Mononuclear cell (primary cell): ENCODE measurements around the gene GPN2. TPM values are rescaled to one million over a fixed set of nuclear protein-coding genes. Genes with fewer than 3 reads are reported as not detected.
"Not testable (repeated sequence)": the region's sequence is repeated elsewhere in the genome, so short reads cannot be mapped to it uniquely, and the experiment has no call there.

Experiments used
- H3K27me3 ChIP-seq: 2 replicates; pipeline ENCODE4 v1.6.0; 2011; ENCODE audit warnings: low read length, control low read depth; ENCODE audit not compliant: insufficient read depth
- H3K4me1 ChIP-seq: 2 replicates; pipeline ENCODE4 v1.5.1; 2011; ENCODE audit warnings: mild to moderate bottlenecking, low read length, control low read depth; ENCODE audit not compliant: insufficient read depth
- H3K4me3 ChIP-seq: 2 replicates; pipeline ENCODE4 v1.5.1; 2011; ENCODE audit warnings: mild to moderate bottlenecking, low read length, moderate library complexity
- H3K9me3 ChIP-seq: 2 replicates; pipeline ENCODE4 v1.5.1; 2011; ENCODE audit warnings: low read depth, mild to moderate bottlenecking, control low read depth, low read length
- total RNA-seq: library from RNA; depleted of rRNA; stranded (reverse); fragments of >200 nt; gene quantifications from one replicate; pipeline ENCODE4 v1.2.3, GENCODE V29; 2012

The GPN2 gene
- total RNA-seq, 1 donor = 11.1 TPM

- Histone ChIP-seq H3K4me3 (no peak overlapping the region), H3K9me3 (no peaks in the 10 kb centered on the region)
Observed at GRCh38 chr1:26879793-26880192, 10.3 kb downstream of the GPN2 start.

GRCh38 chr1:26877326-26877725 lies 12.8 kb downstream of the GPN2 start:
- Histone ChIP-seq H3K4me3 (no peak overlapping the region), H3K9me3 (no peaks in the 10 kb centered on the region)

More at GRCh38 chr1:26879793-26880192, 10.3 kb downstream of the GPN2 start:
- Histone ChIP-seq H3K27me3 (no peaks in the 10 kb centered on the region), H3K4me1 (no peaks in the 10 kb centered on the region)

GRCh38 chr1:26874896-26875295 lies 15.2 kb downstream of the GPN2 start:
- H3K9me3 ChIP-seq = no peaks in the 10 kb centered on the region
- no peaks in the 10 kb centered on the region for H3K4me1 ChIP-seq
- no peaks in the 10 kb centered on the region for H3K27me3 ChIP-seq
- no peak overlapping the region for H3K4me3 ChIP-seq

More at GRCh38 chr1:26877326-26877725, 12.8 kb downstream of the GPN2 start:
- Histone ChIP-seq H3K27me3 (no peaks in the 10 kb centered on the region), H3K4me1 (no peaks in the 10 kb centered on the region)

- H3K9me3 ChIP-seq, H3K4me3 ChIP-seq, H3K4me1 ChIP-seq, H3K27me3 ChIP-seq: not testable (repeated sequence)
Observed at GRCh38 chr1:26873097-26873496, 17.0 kb downstream of the GPN2 start.

- H3K4me1 ChIP-seq = peaks cover 15% of the 10 kb centered on the region
- no peaks in the 10 kb centered on the region for H3K9me3 ChIP-seq
- H3K27me3 ChIP-seq = no peaks in the 10 kb centered on the region
- peak overlapping the region; percentile 74 for H3K4me3 ChIP-seq
Observed at GRCh38 chr1:26864610-26865480, 25.2 kb downstream of the GPN2 start.

- H3K4me1 ChIP-seq = peaks cover 15% of the 10 kb centered on the region
- H3K9me3 ChIP-seq = no peaks in the 10 kb centered on the region
- no peaks in the 10 kb centered on the region for H3K27me3 ChIP-seq
- H3K4me3 ChIP-seq = no peak overlapping the region
Observed at GRCh38 chr1:26863685-26864077, 26.4 kb downstream of the GPN2 start.

- Histone ChIP-seq H3K4me3 (no peak within 1 kb of the TSS), H3K27me3 (no peaks in the 10 kb centered on the region), H3K4me1 (peaks cover 15% of the 10 kb centered on the region), H3K9me3 (no peaks in the 10 kb centered on the region)
Observed at GRCh38 chr1:26862781-26863684, 27.1 kb downstream of the GPN2 start, which contains the start of gene SFN. TSS of gene SFN (plus strand) at chr1:26863149. CDS start at chr1:26863213, 64 bp downstream.

- H3K4me1 ChIP-seq = peaks cover 15% of the 10 kb centered on the region
- no peak overlapping the region for H3K4me3 ChIP-seq
- H3K27me3 ChIP-seq = no peaks in the 10 kb centered on the region
- H3K9me3 ChIP-seq = no peaks in the 10 kb centered on the region
Observed at GRCh38 chr1:26861889-26862378, 28.1 kb downstream of the GPN2 start.

GRCh38 chr1:26861286-26861701 lies 28.8 kb downstream of the GPN2 start:
- H3K4me3 ChIP-seq = no peak overlapping the region
- H3K9me3 ChIP-seq = no peaks in the 10 kb centered on the region

GRCh38 chr1:26858891-26859640 lies 31.0 kb downstream of the GPN2 start:
- Histone ChIP-seq H3K9me3 (no peaks in the 10 kb centered on the region), H3K27me3 (no peaks in the 10 kb centered on the region), H3K4me3 (no peak overlapping the region), H3K4me1 (peaks cover 3% of the 10 kb centered on the region)

More at GRCh38 chr1:26861286-26861701, 28.8 kb downstream of the GPN2 start:
- Histone ChIP-seq H3K27me3 (no peaks in the 10 kb centered on the region), H3K4me1 (peaks cover 15% of the 10 kb centered on the region)

GRCh38 chr1:26858160-26858559 lies 31.9 kb downstream of the GPN2 start:
- H3K27me3 ChIP-seq = no peaks in the 10 kb centered on the region
- no peaks in the 10 kb centered on the region for H3K4me1 ChIP-seq
- no peak overlapping the region for H3K4me3 ChIP-seq
- no peaks in the 10 kb centered on the region for H3K9me3 ChIP-seq

GRCh38 chr1:26857473-26858060 lies 32.5 kb downstream of the GPN2 start:
- Histone ChIP-seq H3K4me1 (no peaks in the 10 kb centered on the region), H3K4me3 (no peak overlapping the region), H3K9me3 (no peaks in the 10 kb centered on the region), H3K27me3 (no peaks in the 10 kb centered on the region)

GRCh38 chr1:26856604-26857469 lies 33.2 kb downstream of the GPN2 start:
- Histone ChIP-seq H3K4me1 (no peaks in the 10 kb centered on the region), H3K9me3 (no peaks in the 10 kb centered on the region)

More at GRCh38 chr1:26856604-26857469, 33.2 kb downstream of the GPN2 start:
- Histone ChIP-seq H3K27me3 (no peaks in the 10 kb centered on the region), H3K4me3 (no peak overlapping the region)
